ENCODE measurements around the gene STARD3NL. TPM values are rescaled to one million over a fixed set of nuclear protein-coding genes. Genes with fewer than 3 reads are reported as not detected.

The STARD3NL gene
- total RNA-seq, 1 donor from 2014 or later = 158 TPM

DNA sequence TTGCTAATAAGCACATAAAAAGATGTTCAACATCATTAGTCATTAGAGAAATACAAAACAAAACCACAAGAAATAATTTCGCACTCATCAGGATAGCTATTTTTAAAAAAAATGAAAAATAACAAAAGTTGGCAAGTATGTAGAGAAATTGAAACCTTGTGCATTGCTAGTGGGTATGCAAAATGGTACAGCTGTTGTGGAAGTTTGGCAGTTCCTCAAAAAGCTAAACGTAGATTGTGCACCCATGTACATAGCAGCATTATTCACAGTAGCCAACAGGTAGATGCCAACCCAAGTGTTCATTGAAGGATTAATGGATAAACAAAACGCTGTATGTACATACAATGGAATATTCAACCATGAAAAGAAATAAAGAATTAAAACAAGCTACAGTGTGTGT lies 35.3 kb upstream of the STARD3NL start:
- no peak for TF ChIP-seq CTCF (IDR thresholded peaks at IDR 0.05; ENCODE audit: partially characterized antibody, unreplicated experiment)
- no peak overlapping the region for H3K27ac Mint-ChIP-seq (ENCODE audit: unreplicated experiment)
- no peaks in the 10 kb centered on the region for H3K27me3 Mint-ChIP-seq (ENCODE audit: unreplicated experiment)
- H3K4me3 Mint-ChIP-seq (ENCODE audit: unreplicated experiment) = no peak overlapping the region
- DNase-seq = no peak
- peaks cover 2% of the 10 kb centered on the region for H3K9me3 Mint-ChIP-seq (ENCODE audit: unreplicated experiment)
- no peaks in the 10 kb centered on the region for H3K4me1 Mint-ChIP-seq (ENCODE audit: low read depth, unreplicated experiment)
- no peaks in the 10 kb centered on the region for H3K36me3 Mint-ChIP-seq (ENCODE audit: unreplicated experiment)

- H3K9me3 Mint-ChIP-seq (ENCODE audit: unreplicated experiment) = peaks cover 2% of the 10 kb centered on the region
- H3K36me3 Mint-ChIP-seq (ENCODE audit: unreplicated experiment) = no peaks in the 10 kb centered on the region
- no peak for TF ChIP-seq CTCF (IDR thresholded peaks at IDR 0.05; ENCODE audit: partially characterized antibody, unreplicated experiment)
- H3K4me3 Mint-ChIP-seq (ENCODE audit: unreplicated experiment) = no peak overlapping the region
- H3K4me1 Mint-ChIP-seq (ENCODE audit: low read depth, unreplicated experiment) = no peaks in the 10 kb centered on the region
- H3K27ac Mint-ChIP-seq (ENCODE audit: unreplicated experiment) = no peak overlapping the region
- H3K27me3 Mint-ChIP-seq (ENCODE audit: unreplicated experiment) = peaks cover 1% of the 10 kb centered on the region
- DNase-seq = no peak
Measured at GRCh38 chr7:38147005-38147404, 31.0 kb upstream of the STARD3NL start.

DNA sequence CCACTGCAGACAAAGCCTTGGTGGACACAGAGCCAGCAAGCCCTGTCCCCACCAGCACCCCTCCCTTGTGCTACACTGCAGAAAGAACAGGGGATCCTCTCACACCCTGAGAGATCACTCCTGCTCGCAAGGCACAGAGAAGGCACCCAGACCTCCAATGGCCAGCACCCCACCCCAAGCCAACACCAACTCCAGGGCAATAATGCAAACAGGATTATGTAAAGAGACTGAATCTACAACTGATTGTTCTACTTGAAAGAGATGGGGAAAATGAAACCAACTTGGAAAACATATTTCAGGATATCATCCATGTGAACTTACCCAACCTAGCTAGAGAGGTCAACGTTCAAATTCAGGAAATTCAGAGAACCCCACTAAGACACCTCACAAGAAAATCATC lies 26.5 kb upstream of the STARD3NL start:
- no peak overlapping the region for H3K27ac Mint-ChIP-seq (ENCODE audit: unreplicated experiment)
- H3K4me1 Mint-ChIP-seq (ENCODE audit: low read depth, unreplicated experiment) = no peaks in the 10 kb centered on the region
- H3K27me3 Mint-ChIP-seq (ENCODE audit: unreplicated experiment) = peaks cover 9% of the 10 kb centered on the region
- peaks cover 7% of the 10 kb centered on the region for H3K36me3 Mint-ChIP-seq (ENCODE audit: unreplicated experiment)
- H3K4me3 Mint-ChIP-seq (ENCODE audit: unreplicated experiment) = no peak overlapping the region
- peaks cover 3% of the 10 kb centered on the region for H3K9me3 Mint-ChIP-seq (ENCODE audit: unreplicated experiment)
- TF ChIP-seq CTCF (IDR thresholded peaks at IDR 0.05; ENCODE audit: partially characterized antibody, unreplicated experiment) = no peak
- DNase-seq = no peak

GRCh38 chr7:38153515-38153914 lies 24.5 kb upstream of the STARD3NL start:
- peaks cover 9% of the 10 kb centered on the region for H3K36me3 Mint-ChIP-seq (ENCODE audit: unreplicated experiment)
- TF ChIP-seq CTCF (IDR thresholded peaks at IDR 0.05; ENCODE audit: partially characterized antibody, unreplicated experiment) = no peak
- H3K27me3 Mint-ChIP-seq (ENCODE audit: unreplicated experiment) = peaks cover 9% of the 10 kb centered on the region
- no peak for DNase-seq
- no peak overlapping the region for H3K4me3 Mint-ChIP-seq (ENCODE audit: unreplicated experiment)
- H3K27ac Mint-ChIP-seq (ENCODE audit: unreplicated experiment) = no peak overlapping the region
- peaks cover 4% of the 10 kb centered on the region for H3K9me3 Mint-ChIP-seq (ENCODE audit: unreplicated experiment)
- H3K4me1 Mint-ChIP-seq (ENCODE audit: low read depth, unreplicated experiment) = no peaks in the 10 kb centered on the region

GRCh38 chr7:38154278-38154677 lies 23.8 kb upstream of the STARD3NL start:
- no peaks in the 10 kb centered on the region for H3K4me1 Mint-ChIP-seq (ENCODE audit: low read depth, unreplicated experiment)
- no peak overlapping the region for H3K27ac Mint-ChIP-seq (ENCODE audit: unreplicated experiment)
- H3K27me3 Mint-ChIP-seq (ENCODE audit: unreplicated experiment) = peaks cover 9% of the 10 kb centered on the region
- no peak for DNase-seq
- H3K36me3 Mint-ChIP-seq (ENCODE audit: unreplicated experiment) = peaks cover 9% of the 10 kb centered on the region
- H3K9me3 Mint-ChIP-seq (ENCODE audit: unreplicated experiment) = peaks cover 4% of the 10 kb centered on the region
- H3K4me3 Mint-ChIP-seq (ENCODE audit: unreplicated experiment) = no peak overlapping the region
- no peak for TF ChIP-seq CTCF (IDR thresholded peaks at IDR 0.05; ENCODE audit: partially characterized antibody, unreplicated experiment)

All from glutamatergic neuron (in vitro differentiated cells).